GM23338 (cell line): ENCODE data around the gene LRRC34. TPM values are rescaled to one million over a fixed set of nuclear protein-coding genes. Genes with fewer than 3 reads are reported as not detected.

Experiments
- ATAC-seq: fragments of 200-7000 bp; cut with Tn5 transposase; 3 replicates; pipeline ENCODE4 v1.9.1; 2020
- DNase-seq: peaks from one replicate; pipeline ENCODE4 v3.0.0-alpha.2; 2015; ENCODE audit warnings: low spot score
- H2AFZ ChIP-seq: fragments of 200-600 bp; sonication (generic); 2 replicates; pipeline ENCODE4 v1.8.0; 2016; ENCODE audit warnings: antibody characterized with exemption, mild to moderate bottlenecking, moderate library complexity
- H3F3A ChIP-seq: fragments of 200-600 bp; sonication (generic); replicated peaks from 2 replicates; pipeline ENCODE4 v1.8.0; 2017; ENCODE audit warnings: antibody characterized with exemption, mixed run types, low read depth
- H3K27ac ChIP-seq: fragments of 200-600 bp; sonication (generic); 2 replicates; pipeline ENCODE4 v1.6.1; 2016; ENCODE audit warnings: low read depth
- H3K27me3 ChIP-seq: fragments of 200-600 bp; sonication (generic); 2 replicates; pipeline ENCODE4 v1.8.0; 2016; ENCODE audit warnings: mild to moderate bottlenecking, mixed run types, moderate library complexity; ENCODE audit not compliant: insufficient read depth
- H3K36me3 ChIP-seq: fragments of 200-600 bp; sonication (generic); 2 replicates; pipeline ENCODE4 v1.8.0; 2016; ENCODE audit warnings: mild to moderate bottlenecking; ENCODE audit not compliant: insufficient read depth
- H3K4me1 ChIP-seq: fragments of 200-600 bp; sonication (generic); 2 replicates; pipeline ENCODE4 v1.8.0; 2016; ENCODE audit warnings: mild to moderate bottlenecking, moderate library complexity; ENCODE audit not compliant: insufficient read depth
- H3K4me2 ChIP-seq: fragments of 200-600 bp; sonication (generic); 2 replicates; pipeline ENCODE4 v1.7.1; 2017; ENCODE audit warnings: mixed run types
- H3K4me3 ChIP-seq: fragments of 200-600 bp; sonication (generic); 2 replicates; pipeline ENCODE4 v1.6.1; 2016; ENCODE audit warnings: mixed run types
- H3K79me2 ChIP-seq: fragments of 200-600 bp; sonication (generic); replicated peaks from 2 replicates; pipeline ENCODE4 v1.8.0; 2017; ENCODE audit warnings: mild to moderate bottlenecking; ENCODE audit not compliant: insufficient read depth
- H3K9me2 ChIP-seq: fragments of 200-600 bp; sonication (generic); 2 replicates; pipeline ENCODE4 v1.8.0; 2017; ENCODE audit not compliant: insufficient read depth
- H4K20me1 ChIP-seq: fragments of 200-600 bp; sonication (generic); replicated peaks from 2 replicates; pipeline ENCODE4 v1.8.0; 2017; ENCODE audit warnings: mild to moderate bottlenecking; ENCODE audit not compliant: insufficient read depth
- H3K27ac Mint-ChIP-seq: 2 replicates; pipeline ENCODE4 v1.8.0; 2020; ENCODE audit warnings: inconsistent platforms, mild to moderate bottlenecking, moderate library complexity, mixed read lengths
- H3K27me3 Mint-ChIP-seq: 3 replicates; pipeline ENCODE4 v1.8.0; 2022; ENCODE audit warnings: low read depth, mild to moderate bottlenecking, moderate library complexity, mixed read lengths, inconsistent platforms; ENCODE audit not compliant: insufficient read depth, poor library complexity
- H3K36me3 Mint-ChIP-seq: 3 replicates; pipeline ENCODE4 v1.8.0; 2021; ENCODE audit warnings: low read depth, mild to moderate bottlenecking, inconsistent platforms, moderate library complexity, mixed read lengths
- H3K4me1 Mint-ChIP-seq: 3 replicates; pipeline ENCODE4 v1.8.0; 2020; ENCODE audit warnings: mild to moderate bottlenecking, inconsistent platforms, mixed read lengths
- H3K4me3 Mint-ChIP-seq: 3 replicates; pipeline ENCODE4 v1.8.0; 2021; ENCODE audit warnings: moderate library complexity, mild to moderate bottlenecking, inconsistent platforms, mixed read lengths
- H3K9me3 Mint-ChIP-seq: 3 replicates; pipeline ENCODE4 v1.8.0; 2020; ENCODE audit warnings: moderate library complexity, mild to moderate bottlenecking, inconsistent platforms, mixed read lengths
- ETS1 ChIP-seq: IDR thresholded peaks from 2 replicates; pipeline ENCODE4 v1.6.1; 2016; ENCODE audit warnings: antibody characterized with exemption
- EZH2phosphoT487 ChIP-seq: fragments of 200-600 bp; sonication (generic); IDR thresholded peaks from one replicate; pipeline ENCODE4 v1.8.1; 2018; ENCODE audit warnings: antibody characterized with exemption; ENCODE audit not compliant: unreplicated experiment
- JUNB ChIP-seq: IDR thresholded peaks from one replicate; pipeline ENCODE4 v1.6.1; 2016; ENCODE audit warnings: antibody characterized with exemption; ENCODE audit not compliant: unreplicated experiment
- NANOG ChIP-seq: IDR thresholded peaks from 2 replicates; pipeline ENCODE4 v1.6.1; 2016; ENCODE audit warnings: antibody characterized with exemption, borderline replicate concordance
- POLR2AphosphoS5 ChIP-seq: IDR thresholded peaks from 2 replicates; pipeline ENCODE4 v1.6.1; 2016; ENCODE audit warnings: antibody characterized with exemption, low read depth
- STAT1 ChIP-seq: IDR thresholded peaks from one replicate; pipeline ENCODE4 v1.6.1; 2016; ENCODE audit warnings: antibody characterized with exemption; ENCODE audit not compliant: unreplicated experiment
- ZNF114 ChIP-seq: fragments of 250-450 bp; sonication (Bioruptor Pico); IDR thresholded peaks from 2 replicates; pipeline ENCODE4 v1.5.0; 2020; ENCODE audit warnings: mild to moderate bottlenecking, moderate library complexity
- ZNF331 ChIP-seq: fragments of 250-450 bp; sonication (Bioruptor Pico); IDR thresholded peaks from 2 replicates; pipeline ENCODE4 v1.5.0; 2020; ENCODE audit warnings: low read depth, mild to moderate bottlenecking, moderate library complexity
- ZNF462 ChIP-seq: fragments of 250-450 bp; sonication (Bioruptor Pico); IDR thresholded peaks from 2 replicates; pipeline ENCODE4 v1.5.0; 2020; ENCODE audit warnings: mild to moderate bottlenecking, moderate library complexity
- polyA plus RNA-seq: library from polyadenylated mRNA; unstranded; fragments of >200 nt; fragmentation: Nextera tagmentation; extraction: Ambion mirVana; gene quantifications from 2 replicates; pipeline ENCODE4 v1.2.1, GENCODE V29; 2016
- total RNA-seq: library from RNA; depleted of rRNA; stranded (reverse); fragments of >200 nt; shearing (Covaris generic); gene quantifications from 2 replicates; pipeline ENCODE4 v1.2.3, GENCODE V29; 2014
- TF ChIP-seq, protein P1 (sequence below), 2 experiments: fragments of 200-600 bp in 1 of 2; sonication (generic) in 1 of 2; conservative IDR thresholded peaks; 2 replicates each; pipeline versions ENCODE4 v1.5.1 to v1.6.1; 2016 to 2017; ENCODE audit warnings: antibody characterized with exemption in 2 of 2, low read depth in 2 of 2, mild to moderate bottlenecking in 2 of 2, moderate library complexity in 1 of 2

The LRRC34 gene
- total and polyA plus RNA-seq, 2 experiments from 2014 or later, result 9.1 to 15.7 TPM

DNA sequence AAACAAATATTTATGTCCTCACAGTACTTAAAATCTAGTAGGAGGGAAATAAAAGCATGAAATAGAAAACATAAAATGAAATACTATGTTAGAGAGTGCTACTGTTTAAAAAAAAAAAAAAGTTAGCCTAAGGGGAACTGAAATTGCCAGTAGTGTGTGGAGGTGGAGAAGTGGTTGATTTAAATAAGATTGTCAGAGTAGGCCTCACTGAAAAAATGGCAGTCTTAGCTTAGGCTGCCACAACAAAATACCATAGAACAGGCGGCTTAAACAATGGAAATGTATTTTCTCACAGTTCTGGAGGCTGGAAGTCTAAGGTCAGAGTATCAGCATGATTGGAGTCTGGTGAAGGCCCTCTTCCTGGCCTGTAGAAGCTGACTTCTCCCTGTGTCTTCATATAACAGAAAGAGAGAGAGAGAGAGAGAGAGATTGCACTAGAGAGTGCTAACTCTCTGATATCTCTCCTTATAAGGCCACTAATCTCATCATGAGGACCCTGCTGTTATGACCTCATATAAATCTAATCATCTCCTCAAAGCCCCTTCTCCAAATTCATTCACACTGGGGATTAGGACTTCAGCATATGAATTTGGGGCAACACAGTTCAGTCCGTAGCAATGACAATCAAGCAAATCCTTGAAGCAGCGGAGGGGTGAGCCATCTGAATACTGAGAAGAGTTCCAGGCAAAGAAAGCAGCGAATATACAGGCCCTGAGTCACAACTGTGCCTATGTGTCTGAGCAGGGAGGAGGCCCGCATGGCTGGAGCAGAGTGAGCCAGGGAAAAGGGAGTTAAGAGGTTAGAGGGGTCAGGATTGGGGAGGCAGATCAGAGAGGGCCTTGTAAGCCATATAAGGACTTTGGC is 23.6 kb upstream of the LRRC34 start (continued):
- TF ChIP-seq, protein P1, sequence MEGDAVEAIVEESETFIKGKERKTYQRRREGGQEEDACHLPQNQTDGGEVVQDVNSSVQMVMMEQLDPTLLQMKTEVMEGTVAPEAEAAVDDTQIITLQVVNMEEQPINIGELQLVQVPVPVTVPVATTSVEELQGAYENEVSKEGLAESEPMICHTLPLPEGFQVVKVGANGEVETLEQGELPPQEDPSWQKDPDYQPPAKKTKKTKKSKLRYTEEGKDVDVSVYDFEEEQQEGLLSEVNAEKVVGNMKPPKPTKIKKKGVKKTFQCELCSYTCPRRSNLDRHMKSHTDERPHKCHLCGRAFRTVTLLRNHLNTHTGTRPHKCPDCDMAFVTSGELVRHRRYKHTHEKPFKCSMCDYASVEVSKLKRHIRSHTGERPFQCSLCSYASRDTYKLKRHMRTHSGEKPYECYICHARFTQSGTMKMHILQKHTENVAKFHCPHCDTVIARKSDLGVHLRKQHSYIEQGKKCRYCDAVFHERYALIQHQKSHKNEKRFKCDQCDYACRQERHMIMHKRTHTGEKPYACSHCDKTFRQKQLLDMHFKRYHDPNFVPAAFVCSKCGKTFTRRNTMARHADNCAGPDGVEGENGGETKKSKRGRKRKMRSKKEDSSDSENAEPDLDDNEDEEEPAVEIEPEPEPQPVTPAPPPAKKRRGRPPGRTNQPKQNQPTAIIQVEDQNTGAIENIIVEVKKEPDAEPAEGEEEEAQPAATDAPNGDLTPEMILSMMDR (conservative IDR thresholded peaks at IDR 0.05; ENCODE audit: low read depth in 2 of 2), result no peak
- no peak for TF ChIP-seq ETS1
- no peak for TF ChIP-seq POLR2AphosphoS5

DNA sequence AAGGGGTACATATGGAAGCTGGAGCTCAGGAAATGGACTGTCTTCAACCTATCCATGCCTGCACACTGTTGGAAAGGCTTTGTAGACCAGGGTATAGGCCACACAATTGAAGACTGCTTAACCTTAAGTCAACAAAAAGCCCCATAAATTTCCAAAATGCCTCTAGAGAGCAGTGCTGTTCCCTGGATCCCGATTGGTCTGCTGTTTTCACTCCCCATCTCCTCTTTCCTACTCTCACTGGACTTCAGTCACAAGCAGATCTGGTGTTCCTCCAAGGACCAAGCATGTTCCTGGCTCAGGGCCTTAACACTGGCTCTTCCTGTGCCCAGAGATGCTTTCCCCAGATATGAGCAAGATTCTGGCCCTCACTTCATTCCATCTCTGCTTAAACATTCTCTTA is 22.8 kb upstream of the LRRC34 start:
- Histone ChIP-seq H3K27me3 (no peaks in the 10 kb centered on the region), H3K79me2 (no peaks in the 10 kb centered on the region), H3K36me3 (no peaks in the 10 kb centered on the region), H3K9me2 (no peaks in the 10 kb centered on the region), H4K20me1 (no peaks in the 10 kb centered on the region), H2AFZ (no peak overlapping the region), H3K4me1 (peaks cover 7% of the 10 kb centered on the region; the same call in 1 of the 2 replicates), H3K4me2 (no peak overlapping the region), H3K27ac (no peak overlapping the region; the same call in 1 of the 2 replicates), H3F3A (no peaks in the 10 kb centered on the region), H3K4me3 (no peak overlapping the region)
- ATAC-seq (no peak), DNase-seq (no peak)
- Mint-ChIP-seq H3K27ac (no peak overlapping the region), H3K36me3 (no peaks in the 10 kb centered on the region), H3K27me3 (no peaks in the 10 kb centered on the region), H3K9me3 (no peaks in the 10 kb centered on the region), H3K4me1 (peaks cover 8% of the 10 kb centered on the region), H3K4me3 (no peak overlapping the region)
- TF ChIP-seq ETS1, result no peak
- TF ChIP-seq ZNF114 (CRISPR knock-in tag), result no peak
- TF ChIP-seq, protein P1 (conservative IDR thresholded peaks at IDR 0.05; ENCODE audit: low read depth in 2 of 2), result no peak
- no peak for TF ChIP-seq NANOG
- no peak for TF ChIP-seq STAT1
- no peak for TF ChIP-seq POLR2AphosphoS5
- TF ChIP-seq ZNF331 (CRISPR knock-in tag), result no peak
- TF ChIP-seq ZNF462, result no peak
- no peak for TF ChIP-seq EZH2phosphoT487
- TF ChIP-seq JUNB, result no peak
